Measurements from ENCODE around the gene MCM3AP. TPM values are rescaled to one million over a fixed set of nuclear protein-coding genes. Genes with fewer than 3 reads are reported as not detected.

The MCM3AP gene
- total RNA-seq, 1 experiment from 2014 or later: 57.8 TPM

DNA sequence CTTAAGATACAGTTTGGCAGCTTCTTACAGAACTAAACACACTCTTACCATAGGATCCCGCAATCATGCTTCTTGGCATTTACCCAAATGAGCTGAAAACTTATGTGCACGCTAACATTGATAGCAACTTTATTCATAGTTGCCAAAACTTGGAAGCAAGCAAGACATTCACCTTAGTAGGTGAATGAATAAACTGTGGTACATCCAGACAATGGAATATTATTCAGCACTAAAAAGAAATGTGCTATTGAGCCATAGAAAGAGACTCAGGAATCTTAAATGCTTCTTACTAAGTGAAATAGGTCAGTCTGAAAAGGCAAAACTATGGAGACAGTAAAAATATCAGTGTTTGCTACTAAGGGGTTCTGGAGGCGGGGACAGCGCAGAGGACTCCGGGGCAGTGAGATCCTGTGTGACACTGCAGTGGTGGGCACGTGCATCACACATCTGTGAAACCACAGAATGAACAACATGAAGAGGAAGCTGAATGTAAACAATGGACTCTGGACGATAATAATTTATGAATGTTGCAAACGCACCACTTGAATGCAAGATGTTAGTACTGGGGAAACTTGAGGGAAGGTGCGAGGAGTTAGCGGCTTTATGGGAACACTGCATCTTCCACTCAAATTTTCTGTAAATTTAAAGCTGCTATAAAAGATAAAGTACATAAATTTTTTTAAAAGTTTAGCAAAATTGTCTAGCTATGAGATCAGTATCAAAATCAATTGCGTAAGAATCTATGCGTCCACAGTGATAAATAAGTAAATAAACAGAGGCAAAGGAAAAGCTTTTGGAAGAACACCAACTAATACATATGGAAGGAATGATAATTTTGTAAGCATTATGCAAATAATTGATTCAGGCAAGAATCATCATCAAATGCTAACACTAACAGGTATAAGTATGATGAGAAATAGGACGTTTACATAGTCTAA, 85.7 kb downstream of the MCM3AP start:
- BruUV-seq (replicated peaks): no TSS peak
- H3F3A ChIP-seq (ENCODE audit: insufficient read depth, low read depth): peaks cover 9% of the 10 kb centered on the region; the same call in 1 of the 2 replicates
- DNase-seq: no peak
- no peaks in the 10 kb centered on the region for H3K9me2 ChIP-seq (ENCODE audit: insufficient read depth)
- H3K79me2 ChIP-seq (ENCODE audit: low read depth): no peaks in the 10 kb centered on the region
- no peaks in the 10 kb centered on the region for H3K9me3 ChIP-seq (ENCODE audit: insufficient read depth, low read depth)
- POLR2A ChIA-PET (ENCODE audit: unreplicated experiment): no interaction called here
- no peak overlapping the region for H3K4me2 ChIP-seq
- TF ChIP-seq EZH2 (IDR thresholded peaks at IDR 0.05; ENCODE audit: low read depth): no peak
- TF ChIP-seq CTCF (conservative IDR thresholded peaks at IDR 0.05): no peak
- no peaks in the 10 kb centered on the region for H3K36me3 ChIP-seq (ENCODE audit: low read depth)
- CTCF ChIA-PET: no interaction called here
- no peaks in the 10 kb centered on the region for H4K20me1 ChIP-seq (ENCODE audit: insufficient read depth)
- no peaks in the 10 kb centered on the region for H3K4me1 ChIP-seq (replicated peaks; ENCODE audit: insufficient read depth)
- H3K27ac ChIP-seq: no peak overlapping the region
- intact Hi-C loops (cut with micrococcal nuclease; ENCODE audit: unreplicated experiment): no loop called here
- H3K4me3 ChIP-seq: no peak overlapping the region
- no peaks in the 10 kb centered on the region for H3K27me3 ChIP-seq (ENCODE audit: insufficient read depth, low read depth)
- H2AFZ ChIP-seq: no peak overlapping the region

DNA sequence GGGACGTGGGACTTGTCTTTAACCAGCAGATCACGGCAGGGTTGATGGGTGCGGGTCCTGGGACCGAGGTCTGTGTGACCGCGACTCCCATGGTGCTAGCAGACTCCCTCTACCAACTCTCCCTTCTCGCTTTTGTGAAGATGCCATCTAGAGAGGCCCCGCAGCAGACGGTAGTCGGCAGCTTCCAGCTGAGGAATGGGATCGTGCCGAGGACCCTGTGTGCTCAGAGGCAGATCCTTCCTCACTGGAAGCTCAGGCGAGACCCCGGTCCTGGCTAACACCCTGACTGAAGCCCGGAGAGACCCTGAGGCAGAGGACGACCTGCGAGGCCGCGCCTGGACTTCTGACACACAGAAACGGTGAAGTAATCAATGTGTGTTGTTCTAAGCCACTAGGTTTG, 88.7 kb downstream of the MCM3AP start:
- H3K36me3 ChIP-seq (ENCODE audit: low read depth): no peaks in the 10 kb centered on the region
- no peaks in the 10 kb centered on the region for H3K79me2 ChIP-seq (ENCODE audit: low read depth)

DNA sequence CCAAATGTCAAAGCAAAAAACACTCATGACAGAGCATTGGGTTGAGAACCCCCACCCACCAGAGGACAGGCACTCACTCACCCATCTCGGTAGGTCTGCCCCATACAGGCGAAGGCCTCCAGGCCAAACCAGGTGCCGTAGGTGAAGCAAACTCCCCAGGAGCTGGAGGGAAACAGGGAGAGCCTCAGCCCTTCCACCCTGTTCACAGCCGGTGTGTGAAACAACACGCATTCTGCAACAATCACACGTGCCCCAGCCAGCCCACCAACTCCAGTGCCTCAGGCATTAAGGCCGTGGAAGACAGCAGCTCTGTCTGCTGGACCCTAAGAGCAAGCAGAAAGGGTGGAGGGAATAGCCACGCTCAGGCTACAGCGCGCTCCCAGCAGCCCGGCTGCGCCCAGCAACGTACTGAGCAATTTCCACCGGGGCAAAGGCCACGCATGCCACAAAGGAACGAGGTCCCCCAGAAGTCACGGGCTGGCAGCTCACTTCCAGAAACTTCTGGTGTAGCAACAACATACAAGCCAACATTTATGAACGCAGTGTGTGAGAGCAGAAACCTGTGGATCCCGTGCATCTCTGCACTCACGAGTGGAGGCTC, 89.7 kb downstream of the MCM3AP start:
- H3K9me2 ChIP-seq (ENCODE audit: insufficient read depth): no peaks in the 10 kb centered on the region
- intact Hi-C loops (cut with micrococcal nuclease; ENCODE audit: unreplicated experiment): no loop called here
- ChIA-PET CTCF (no interaction called here), POLR2A (ENCODE audit: unreplicated experiment) (no interaction called here)
- no peak overlapping the region for H3K4me2 ChIP-seq
- H4K20me1 ChIP-seq (ENCODE audit: insufficient read depth): no peaks in the 10 kb centered on the region
- no TSS peak for BruUV-seq (replicated peaks)
- H3K79me2 ChIP-seq (ENCODE audit: low read depth): no peaks in the 10 kb centered on the region
- no peak overlapping the region for H2AFZ ChIP-seq
- no peaks in the 10 kb centered on the region for H3K36me3 ChIP-seq (ENCODE audit: low read depth)
- H3K4me3 ChIP-seq: no peak overlapping the region
- no peaks in the 10 kb centered on the region for H3K4me1 ChIP-seq (replicated peaks; ENCODE audit: insufficient read depth)
- peaks cover 8% of the 10 kb centered on the region; the same call in 1 of the 2 replicates for H3F3A ChIP-seq (ENCODE audit: insufficient read depth, low read depth)
- H3K9me3 ChIP-seq (ENCODE audit: insufficient read depth, low read depth): no peaks in the 10 kb centered on the region
- no peak for DNase-seq
- TF ChIP-seq CTCF (conservative IDR thresholded peaks at IDR 0.05) (no peak), EZH2 (IDR thresholded peaks at IDR 0.05; ENCODE audit: low read depth) (no peak)
- H3K27ac ChIP-seq: no peak overlapping the region
- H3K27me3 ChIP-seq (ENCODE audit: insufficient read depth, low read depth): no peaks in the 10 kb centered on the region

More for the DNA sequence above, 88.7 kb downstream of the MCM3AP start:
- intact Hi-C loops (cut with micrococcal nuclease; ENCODE audit: unreplicated experiment): no loop called here
- no peaks in the 10 kb centered on the region for H3K27me3 ChIP-seq (ENCODE audit: insufficient read depth, low read depth)
- H3K27ac ChIP-seq: no peak overlapping the region
- BruUV-seq (replicated peaks): no TSS peak
- peaks cover 9% of the 10 kb centered on the region; the same call in 1 of the 2 replicates for H3F3A ChIP-seq (ENCODE audit: insufficient read depth, low read depth)
- no peaks in the 10 kb centered on the region for H3K9me2 ChIP-seq (ENCODE audit: insufficient read depth)
- ChIA-PET POLR2A (ENCODE audit: unreplicated experiment) (no interaction called here), CTCF (no interaction called here)
- H2AFZ ChIP-seq: no peak overlapping the region
- no peaks in the 10 kb centered on the region for H3K9me3 ChIP-seq (ENCODE audit: insufficient read depth, low read depth)
- H4K20me1 ChIP-seq (ENCODE audit: insufficient read depth): no peaks in the 10 kb centered on the region
- H3K4me3 ChIP-seq: no peak overlapping the region
- no peak for DNase-seq
- H3K4me2 ChIP-seq: no peak overlapping the region
- no peaks in the 10 kb centered on the region for H3K4me1 ChIP-seq (replicated peaks; ENCODE audit: insufficient read depth)
- TF ChIP-seq EZH2 (IDR thresholded peaks at IDR 0.05; ENCODE audit: low read depth): no peak
- TF ChIP-seq CTCF (conservative IDR thresholded peaks at IDR 0.05): no peak
